H1 (cell line): Measurements from ENCODE around the gene ACAP3. TPM values are rescaled to one million over a fixed set of nuclear protein-coding genes. Genes with fewer than 3 reads are reported as not detected.

Experiments
- polyA plus RNA-seq, 7 experiments: library from polyadenylated mRNA; depleted of rRNA in 3 of 7; stranded (reverse) in 5 of 7; unstranded in 2 of 7; fragments of >200 nt in 5 of 7; fragments of 200-250 nt in 2 of 7; gene quantifications; 1 replicate in 5 of 7; 2 replicates in 1 of 7; 4 replicates in 1 of 7; pipeline versions ENCODE4 v1.2.1 to v1.2.3, GENCODE V29; 2011 to 2013; ENCODE audit warnings: missing spikeins in 2 of 7, mixed read lengths in 2 of 7
- total RNA-seq: library from RNA; stranded (reverse); fragmentation: NEBNext Ultra II Directional; extraction: Animal tissue kit (Norgen Biotek cat#: 25700); gene quantifications from 2 replicates; pipeline ENCODE4 v1.2.1, GENCODE V29; 2021
- TF ChIP-seq, protein P1 (sequence below): IDR thresholded peaks from 2 replicates; pipeline ENCODE4 v1.6.1; 2012; ENCODE audit warnings: low read length, inconsistent platforms

ACAP3 gene
- total and polyA plus RNA-seq, 2 of the 8 experiments (the other 6 are each of a cell fraction or from before 2014, with no cell fraction given): 14.8 to 28.3 TPM

DNA sequence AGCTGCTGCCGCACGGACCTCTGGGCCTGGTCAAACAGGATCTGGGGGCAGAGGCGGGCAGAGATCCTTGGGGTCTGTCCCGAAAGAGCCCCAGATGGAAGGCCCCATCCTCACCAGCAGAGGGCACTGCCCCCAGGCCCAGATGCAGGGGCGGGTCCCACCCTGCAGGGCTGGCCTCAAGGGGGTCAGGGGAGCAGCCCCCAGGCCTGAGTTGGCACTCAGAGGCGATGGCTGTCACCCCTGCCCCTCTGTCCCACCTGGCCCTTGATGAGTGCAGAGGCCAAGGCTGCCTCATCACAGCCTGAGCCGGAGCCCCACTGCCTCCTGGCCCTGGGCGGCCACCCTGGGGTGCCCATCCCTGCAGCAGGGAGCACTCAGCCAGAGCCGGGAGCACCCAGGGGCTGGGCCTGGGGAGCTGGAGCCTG is 5.7 kb downstream of the ACAP3 start (continued):
- TF ChIP-seq, protein P1, sequence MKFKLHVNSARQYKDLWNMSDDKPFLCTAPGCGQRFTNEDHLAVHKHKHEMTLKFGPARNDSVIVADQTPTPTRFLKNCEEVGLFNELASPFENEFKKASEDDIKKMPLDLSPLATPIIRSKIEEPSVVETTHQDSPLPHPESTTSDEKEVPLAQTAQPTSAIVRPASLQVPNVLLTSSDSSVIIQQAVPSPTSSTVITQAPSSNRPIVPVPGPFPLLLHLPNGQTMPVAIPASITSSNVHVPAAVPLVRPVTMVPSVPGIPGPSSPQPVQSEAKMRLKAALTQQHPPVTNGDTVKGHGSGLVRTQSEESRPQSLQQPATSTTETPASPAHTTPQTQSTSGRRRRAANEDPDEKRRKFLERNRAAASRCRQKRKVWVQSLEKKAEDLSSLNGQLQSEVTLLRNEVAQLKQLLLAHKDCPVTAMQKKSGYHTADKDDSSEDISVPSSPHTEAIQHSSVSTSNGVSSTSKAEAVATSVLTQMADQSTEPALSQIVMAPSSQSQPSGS: no peak
